Activated CD4-positive, alpha-beta T cell treated with anti-CD3 and anti-CD28 coated beads, Interleukin-2, amount 10 ng/mL, durations not matched to agents 7 days and 5 days (primary cell): ENCODE data around the gene SPIB. TPM values are rescaled to one million over a fixed set of nuclear protein-coding genes. Genes with fewer than 3 reads are reported as not detected.
"Not testable (repeated sequence)": the region's sequence is repeated elsewhere in the genome, so short reads cannot be mapped to it uniquely, and the experiment has no call there.

Experiments used
- CTCF ChIA-PET: fragments of 350-600 bp; sonication (Branson Sonifier 250); formaldehyde crosslinking; loops from one replicate; lab custom pipeline; 2021; ENCODE audit warnings: antibody characterized with exemption; lab: Charles Lee
- POLR2A ChIA-PET: fragments of 350-600 bp; sonication (Branson Sonifier 250); formaldehyde crosslinking; loops from one replicate; lab custom pipeline; 2021; ENCODE audit warnings: antibody characterized with exemption; lab: Charles Lee
- DNase-seq: peaks from one replicate; pipeline ENCODE4 v3.0.0-alpha.2; 2020
- H3K27ac Mint-ChIP-seq: one replicate; pipeline ENCODE4 v1.8.0; 2021; ENCODE audit warnings: mild to moderate bottlenecking, moderate library complexity, mixed read lengths
- H3K27me3 Mint-ChIP-seq: one replicate; pipeline ENCODE4 v1.8.0; 2021; ENCODE audit warnings: mixed read lengths
- H3K36me3 Mint-ChIP-seq: one replicate; pipeline ENCODE4 v1.8.0; 2021; ENCODE audit warnings: low read depth, mixed read lengths
- H3K4me1 Mint-ChIP-seq: one replicate; pipeline ENCODE4 v1.8.0; 2021; ENCODE audit warnings: mixed read lengths
- H3K4me3 Mint-ChIP-seq: one replicate; pipeline ENCODE4 v1.8.0; 2021; ENCODE audit warnings: mild to moderate bottlenecking, moderate library complexity, mixed read lengths
- H3K9me3 Mint-ChIP-seq: one replicate; pipeline ENCODE4 v1.8.0; 2021; ENCODE audit warnings: mixed read lengths
- total RNA-seq, 2 experiments: library from RNA; stranded (reverse); gene quantifications; one replicate each; pipeline ENCODE4 v1.2.3, GENCODE V29; 2021

Gene SPIB
- total RNA-seq, 2 experiments from 2014 or later, result 0.48 to 0.50 TPM

DNA sequence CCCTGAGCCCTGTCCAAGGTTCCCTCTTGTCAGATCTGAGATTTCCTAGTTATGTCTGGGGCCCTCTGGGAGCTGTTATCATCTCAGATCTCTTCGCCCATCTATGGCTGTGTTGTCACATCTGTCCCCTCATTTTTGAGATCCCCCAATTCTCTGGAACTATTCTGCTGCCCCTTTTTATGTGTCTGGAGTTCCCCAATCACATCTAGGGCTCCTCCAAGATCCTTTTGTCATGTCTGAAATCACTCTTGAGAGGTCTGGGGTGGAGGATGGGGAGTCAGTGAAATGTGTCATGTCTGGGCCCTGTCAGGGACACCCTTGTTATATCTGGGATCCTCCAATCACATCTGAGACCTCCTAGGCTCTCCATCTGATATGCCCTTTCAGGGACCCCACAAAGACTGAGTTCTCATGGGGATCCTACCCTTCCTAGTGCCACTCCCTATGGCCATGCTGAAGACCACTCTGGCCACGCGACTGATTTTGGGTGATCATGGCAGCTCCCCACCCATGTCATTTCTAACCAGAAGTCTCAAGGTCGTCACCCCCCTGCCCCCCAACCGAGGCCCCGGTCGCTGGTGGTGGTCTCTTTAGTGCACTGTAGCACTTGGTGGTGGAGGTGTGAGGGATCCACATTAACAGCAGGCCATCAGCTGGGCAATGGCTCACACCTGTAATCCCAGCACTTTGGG, 10.2 kb downstream of the SPIB start:
- no peak for DNase-seq
- Mint-ChIP-seq H3K4me3 (no peak overlapping the region), H3K9me3 (no peaks in the 10 kb centered on the region), H3K27ac (peak overlapping the region; percentile 43), H3K27me3 (peaks cover 18% of the 10 kb centered on the region), H3K4me1 (peaks cover 13% of the 10 kb centered on the region), H3K36me3 (no peaks in the 10 kb centered on the region)
- ChIA-PET POLR2A (interaction anchor here (0.6 to 0.7 kb wide), 2 partner anchors 37 to 1086 kb away, joined by 3 to 7 read pairs; no protein-coding TSS in a partner anchor), CTCF (interaction anchor here (1.5 to 1.9 kb wide), 2 partner anchors 13 to 72 kb away, joined by 4 to 5 read pairs; no protein-coding TSS in a partner anchor)

GRCh38 chr19:50430888-50431342, 12.2 kb downstream of the SPIB start:
- H3K27ac Mint-ChIP-seq, result peak overlapping the region; percentile 76
- H3K4me1 Mint-ChIP-seq, result peaks cover 13% of the 10 kb centered on the region
- ChIA-PET CTCF (interaction anchor here (0.9 to 1.3 kb wide), 2 partner anchors 16 to 74 kb away, joined by 4 read pairs; no protein-coding TSS in a partner anchor), POLR2A (no interaction called here)
- no peak for DNase-seq
- H3K36me3 Mint-ChIP-seq, result no peaks in the 10 kb centered on the region
- peak overlapping the region; percentile 83 for H3K4me3 Mint-ChIP-seq
- peaks cover 21% of the 10 kb centered on the region for H3K27me3 Mint-ChIP-seq
- no peaks in the 10 kb centered on the region for H3K9me3 Mint-ChIP-seq

DNA sequence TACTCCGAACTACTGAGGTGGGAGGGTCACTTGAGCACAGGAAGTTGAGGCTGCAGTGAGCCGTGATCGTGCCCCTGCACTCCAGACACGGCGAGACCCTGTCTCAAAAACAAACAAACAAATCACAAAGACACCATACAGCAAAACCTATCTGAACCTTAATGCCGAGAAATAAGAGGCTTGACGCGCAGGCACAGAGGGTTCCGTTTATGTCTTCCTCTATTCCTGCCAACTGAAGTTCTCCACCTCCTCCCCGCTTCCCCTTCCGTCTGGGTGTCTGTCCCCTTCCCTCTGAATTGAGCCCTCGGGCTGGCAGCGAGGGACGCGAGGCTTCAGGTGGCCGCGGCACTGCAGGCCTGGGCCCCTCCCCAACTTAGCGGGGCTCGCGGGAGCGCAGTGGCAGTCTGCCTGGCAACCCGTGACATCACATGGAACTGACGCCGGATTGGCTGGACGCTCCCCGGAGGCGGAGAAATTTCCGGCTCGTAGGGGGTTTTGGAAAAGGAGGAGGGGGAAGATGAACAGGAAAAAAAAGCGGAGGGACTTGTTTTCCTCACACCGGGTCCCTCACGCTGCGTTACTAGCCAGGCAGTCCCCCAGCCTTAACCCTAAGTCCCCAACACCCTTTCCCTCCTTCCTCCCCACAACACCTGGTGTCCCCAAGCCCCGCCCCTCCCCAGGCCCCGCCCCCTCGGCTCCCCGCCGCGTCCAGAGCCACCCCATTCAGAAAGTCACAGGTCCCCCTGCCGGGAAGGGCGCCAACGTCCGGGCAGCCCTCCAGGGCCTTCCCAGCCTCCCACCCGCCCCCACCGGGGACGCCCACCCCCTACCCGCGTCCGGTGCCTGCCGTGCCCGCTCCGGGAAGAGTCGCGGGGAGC, 12.8 kb downstream of the SPIB start:
- Mint-ChIP-seq H3K4me3 (peak overlapping the region; percentile 83), H3K36me3 (no peaks in the 10 kb centered on the region), H3K9me3 (no peaks in the 10 kb centered on the region), H3K27ac (peak overlapping the region; percentile 94), H3K27me3 (peaks cover 21% of the 10 kb centered on the region), H3K4me1 (peaks cover 13% of the 10 kb centered on the region)
- CTCF ChIA-PET, result interaction anchor here (0.9 to 1.3 kb wide), 3 partner anchors 16 to 96 kb away, joined by 3 to 4 read pairs (median 4); no protein-coding TSS in a partner anchor
- POLR2A ChIA-PET, result no interaction called here
- peak; percentile 86 for DNase-seq

DNA sequence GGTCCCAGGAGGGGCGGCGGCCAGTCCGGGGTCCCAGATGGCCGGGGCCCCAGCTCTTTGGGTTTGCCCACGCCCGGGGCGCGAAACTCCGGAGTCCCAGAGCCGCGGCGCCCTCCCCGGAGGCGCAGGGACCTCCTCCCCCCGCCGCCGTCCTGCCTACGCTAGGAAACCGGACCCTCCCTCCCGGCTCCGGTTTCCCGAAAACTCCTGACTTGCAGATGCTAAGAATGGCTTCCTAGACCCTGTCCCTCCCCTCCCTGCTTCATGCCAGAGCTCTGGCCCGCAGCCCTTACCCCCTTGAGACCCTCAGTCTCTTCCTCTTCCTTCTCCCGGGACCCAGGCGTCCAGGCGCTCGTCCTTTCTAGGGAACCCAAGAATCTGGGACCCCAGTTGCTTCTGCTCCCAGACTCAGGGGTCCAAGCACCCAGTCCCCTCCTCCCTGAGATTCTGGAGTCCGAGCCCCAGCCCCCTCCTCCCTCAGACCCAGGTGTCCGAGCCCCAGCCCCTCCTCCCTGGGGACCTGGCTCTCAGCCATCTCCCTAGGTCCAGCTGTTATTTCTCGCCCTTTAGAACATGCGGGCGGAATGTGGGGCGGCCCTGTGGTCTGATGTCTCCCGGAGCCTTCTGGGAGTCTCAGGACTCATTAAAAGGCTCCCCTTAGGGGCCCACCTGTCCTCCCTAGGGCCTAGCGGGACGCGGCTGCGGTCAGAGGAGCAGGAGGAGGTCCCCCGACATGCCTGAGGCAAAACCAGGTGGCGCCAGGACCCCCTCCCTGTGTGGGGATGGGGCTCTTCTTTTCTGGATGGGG, 13.7 kb downstream of the SPIB start, which contains the start of gene MYBPC2:
TSS of gene MYBPC2 (plus strand) at position 672 of the 808 bp plus-strand sequence. CDS start at position 734, 62 bp downstream.
- ChIA-PET CTCF (interaction anchor here (0.5 to 1.0 kb wide), 2 partner anchors 96 to 124 kb away, joined by 3 read pairs; no protein-coding TSS in a partner anchor), POLR2A (no interaction called here)
- Mint-ChIP-seq H3K4me3 (peak within 1 kb of the TSS; percentile 83), H3K4me1 (peaks cover 13% of the 10 kb centered on the region), H3K36me3 (no peaks in the 10 kb centered on the region), H3K27me3 (peaks cover 21% of the 10 kb centered on the region), H3K9me3 (no peaks in the 10 kb centered on the region), H3K27ac (peak within 1 kb of the TSS; percentile 94)
- no peak for DNase-seq

DNA sequence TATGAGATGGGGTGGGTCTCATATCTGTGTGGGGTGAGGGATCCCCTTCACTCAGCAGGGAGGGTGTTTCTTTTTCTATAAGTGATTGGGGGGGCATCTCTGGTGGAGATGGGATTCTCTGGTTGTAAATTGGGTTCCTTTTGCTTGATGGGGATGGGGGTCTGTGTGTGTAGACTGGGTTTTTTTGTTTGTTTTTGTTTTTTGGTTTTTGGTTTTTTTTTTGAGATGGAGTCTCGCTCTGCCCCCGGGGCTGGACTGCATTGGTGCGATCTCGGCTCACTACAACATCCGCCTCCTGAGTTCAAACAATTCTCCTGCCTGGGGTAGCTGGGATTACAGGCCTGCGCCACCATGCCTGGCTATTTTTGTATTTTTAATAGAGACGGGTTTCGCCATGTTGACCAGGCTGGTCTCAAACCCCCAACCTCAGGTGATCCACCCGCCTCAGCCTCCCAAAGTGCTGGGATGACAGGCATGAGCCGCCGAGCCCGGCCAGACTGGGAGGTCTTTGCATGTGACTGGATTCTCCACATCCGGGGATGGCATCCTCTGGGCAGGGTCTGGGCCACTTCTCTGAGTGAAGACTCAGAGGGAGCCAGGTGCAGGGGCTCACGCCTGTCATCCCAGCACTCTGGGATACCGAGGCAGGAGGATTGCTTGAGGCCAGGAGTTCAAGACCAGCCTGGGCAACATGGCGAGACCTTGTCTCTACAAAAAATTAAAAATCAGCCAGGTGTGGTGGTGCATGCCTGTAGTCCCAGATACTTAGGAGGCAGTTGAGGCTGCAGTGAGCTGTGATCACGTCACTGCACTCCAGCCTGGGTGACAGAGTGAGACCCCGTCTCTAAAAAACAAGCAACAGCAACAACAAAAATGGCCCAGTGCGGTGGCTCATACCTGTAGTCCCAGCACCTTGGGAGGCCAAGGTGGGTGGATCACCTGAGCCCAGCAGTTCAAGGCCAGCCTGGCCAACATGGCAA, 14.8 kb downstream of the SPIB start:
- no peak for DNase-seq
- Mint-ChIP-seq H3K36me3 (no peaks in the 10 kb centered on the region), H3K4me3 (peak overlapping the region; percentile 55), H3K27me3 (peaks cover 25% of the 10 kb centered on the region), H3K9me3 (no peaks in the 10 kb centered on the region), H3K27ac (peak overlapping the region; percentile 46), H3K4me1 (peaks cover 13% of the 10 kb centered on the region)
- POLR2A ChIA-PET, result no interaction called here
- CTCF ChIA-PET, result no interaction called here

DNA sequence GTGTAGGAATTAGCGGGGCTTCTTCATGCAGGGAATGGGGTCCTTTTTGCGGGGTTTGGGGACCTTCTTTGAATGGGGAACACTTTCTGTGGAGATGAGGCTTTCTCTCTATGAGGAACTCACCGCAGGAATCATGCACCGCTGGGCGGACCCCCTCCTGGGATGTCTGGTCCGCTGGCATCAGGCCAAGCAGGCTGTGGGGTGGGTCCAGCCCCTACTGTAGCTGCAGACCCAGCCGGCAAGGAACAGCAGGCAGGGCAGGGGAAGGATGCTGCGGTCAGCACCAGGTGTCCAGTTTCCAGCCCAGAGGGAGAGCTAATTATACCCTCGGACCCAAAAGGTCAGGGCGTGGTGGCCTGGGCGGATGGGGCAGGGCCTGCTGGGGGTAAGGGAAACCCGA, 15.8 kb downstream of the SPIB start:
- Mint-ChIP-seq H3K27me3 (peaks cover 23% of the 10 kb centered on the region), H3K27ac (no peak overlapping the region), H3K4me3 (no peak overlapping the region), H3K4me1 (peaks cover 13% of the 10 kb centered on the region), H3K36me3 (no peaks in the 10 kb centered on the region), H3K9me3 (no peaks in the 10 kb centered on the region)
- DNase-seq, result no peak
- POLR2A ChIA-PET, result no interaction called here
- CTCF ChIA-PET, result no interaction called here

- H3K36me3 Mint-ChIP-seq, result no peaks in the 10 kb centered on the region
- DNase-seq, result no peak
- no peak overlapping the region for H3K27ac Mint-ChIP-seq
- ChIA-PET CTCF (interaction anchor here (1.1 kb wide), 1 partner anchor 20 kb away, joined by 3 read pairs; no protein-coding TSS in a partner anchor), POLR2A (no interaction called here)
- H3K9me3 Mint-ChIP-seq, result no peaks in the 10 kb centered on the region
- H3K4me3 Mint-ChIP-seq, result no peak overlapping the region
- peaks cover 25% of the 10 kb centered on the region for H3K27me3 Mint-ChIP-seq
- H3K4me1 Mint-ChIP-seq, result peaks cover 13% of the 10 kb centered on the region
These were observed 16.5 kb downstream of the SPIB start for GRCh38 chr19:50435221-50435620.

GRCh38 chr19:50435627-50436026, 16.9 kb downstream of the SPIB start:
- Mint-ChIP-seq H3K27me3 (peaks cover 24% of the 10 kb centered on the region), H3K36me3 (no peaks in the 10 kb centered on the region), H3K4me3 (no peak overlapping the region), H3K9me3 (no peaks in the 10 kb centered on the region), H3K4me1 (peaks cover 12% of the 10 kb centered on the region), H3K27ac (no peak overlapping the region)
- ChIA-PET CTCF (interaction anchor here (1.1 kb wide), 1 partner anchor 20 kb away, joined by 3 read pairs; no protein-coding TSS in a partner anchor), POLR2A (no interaction called here)
- DNase-seq, result no peak

GRCh38 chr19:50437862-50438449, 19.2 kb downstream of the SPIB start:
- no peaks in the 10 kb centered on the region for H3K36me3 Mint-ChIP-seq
- peaks cover 1% of the 10 kb centered on the region for H3K4me1 Mint-ChIP-seq
- no peak overlapping the region for H3K27ac Mint-ChIP-seq
- no peak overlapping the region for H3K4me3 Mint-ChIP-seq
- no peak for DNase-seq
- ChIA-PET CTCF (interaction anchor here (0.9 to 1.4 kb wide), 2 partner anchors 12 to 51 kb away, joined by 3 read pairs; no protein-coding TSS in a partner anchor), POLR2A (no interaction called here)
- no peaks in the 10 kb centered on the region for H3K9me3 Mint-ChIP-seq
- H3K27me3 Mint-ChIP-seq, result peaks cover 14% of the 10 kb centered on the region

DNA sequence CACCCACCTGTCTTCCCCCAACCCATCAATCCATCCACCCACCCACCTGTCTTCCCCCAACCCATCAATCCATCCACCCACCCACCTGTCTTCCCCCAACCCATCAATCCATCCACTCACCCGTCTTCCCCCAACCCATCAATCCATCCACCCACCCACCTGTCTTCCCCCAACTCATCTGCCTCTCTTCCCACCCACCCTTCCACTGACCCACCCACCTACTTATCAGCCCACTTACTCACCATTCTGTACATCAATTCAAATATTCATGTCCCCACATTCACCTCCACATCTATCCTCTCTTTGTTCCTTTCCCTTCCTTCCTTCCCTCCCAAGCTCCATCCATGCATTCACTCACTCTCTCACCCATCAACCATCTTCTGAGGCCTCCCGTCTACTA, 20.4 kb downstream of the SPIB start:
- CTCF ChIA-PET, H3K9me3 Mint-ChIP-seq, H3K27ac Mint-ChIP-seq, H3K4me1 Mint-ChIP-seq, H3K36me3 Mint-ChIP-seq, DNase-seq, H3K4me3 Mint-ChIP-seq, POLR2A ChIA-PET: not testable (repeated sequence)
- peaks cover 11% of the 10 kb centered on the region for H3K27me3 Mint-ChIP-seq

GRCh38 chr19:50444059-50444458, 25.3 kb downstream of the SPIB start:
- no peaks in the 10 kb centered on the region for H3K9me3 Mint-ChIP-seq
- ChIA-PET CTCF (no interaction called here), POLR2A (no interaction called here)

More at GRCh38 chr19:50444059-50444458, 25.3 kb downstream of the SPIB start:
- Mint-ChIP-seq H3K27ac (no peak overlapping the region), H3K27me3 (peaks cover 3% of the 10 kb centered on the region), H3K4me3 (no peak overlapping the region), H3K4me1 (no peaks in the 10 kb centered on the region), H3K36me3 (no peaks in the 10 kb centered on the region)
- no peak for DNase-seq
